Measurements from ENCODE around the gene LGALS8. TPM values are rescaled to one million over a fixed set of nuclear protein-coding genes. Genes with fewer than 3 reads are reported as not detected.

LGALS8 gene
- total RNA-seq, 4 donors from 2014 or later: 32.8 to 83.3 (median 51.9) TPM

GRCh38 chr1:236556606-236557005 lies 32.8 kb downstream of the LGALS8 start:
- no peaks in the 10 kb centered on the region for H3K4me1 ChIP-seq
- H3K36me3 ChIP-seq: peaks cover 74 to 100% (median 89%) of the 10 kb centered on the region in 4 donors
- no peaks in the 10 kb centered on the region for H3K9me3 ChIP-seq
- intact Hi-C loops (cut with DNase I): no loop called here
- 94% methylated on average over 7 of the region's 7 CpGs for WGBS
- H3K4me3 ChIP-seq: no peak overlapping the region
- no peak for TF ChIP-seq CTCF (IDR thresholded peaks at IDR 0.05)
- no peak for TF ChIP-seq POLR2AphosphoS5 (IDR thresholded peaks at IDR 0.05)
- TF ChIP-seq EP300 (IDR thresholded peaks at IDR 0.05): no peak
- no peak for TF ChIP-seq POLR2A (IDR thresholded peaks at IDR 0.05; ENCODE audit: low read depth)
- no peak overlapping the region for H3K27ac ChIP-seq (replicated peaks in 1 of 4)
- no peaks in the 10 kb centered on the region for H3K27me3 ChIP-seq
- DNase-seq (ENCODE audit: extremely low spot score): no peak

DNA sequence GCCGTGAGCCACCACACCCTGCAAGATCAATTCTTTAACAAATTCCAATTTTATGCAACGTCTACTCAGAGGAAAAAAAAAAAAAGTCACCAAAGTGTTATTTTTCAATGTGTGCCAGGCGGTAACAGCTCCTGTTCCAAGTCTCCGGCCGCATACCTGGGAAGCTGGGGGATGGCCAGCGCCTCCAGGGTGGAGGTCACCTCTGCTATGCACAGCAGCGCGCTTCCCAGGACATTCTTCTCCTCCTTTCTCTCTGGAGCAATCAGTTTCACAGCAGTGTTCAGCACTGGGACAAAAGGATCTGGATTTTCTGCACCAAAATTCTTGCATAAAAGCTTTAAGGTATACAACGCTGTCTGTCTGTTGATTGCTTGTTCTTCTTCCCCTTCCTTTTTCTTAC lies 34.3 kb downstream of the LGALS8 start:
- peaks cover 69 to 100% (median 80%) of the 10 kb centered on the region in 4 donors for H3K36me3 ChIP-seq
- no peak for DNase-seq (ENCODE audit: extremely low spot score)
- 93% methylated on average over 9 of the region's 9 CpGs for WGBS
- no peaks in the 10 kb centered on the region for H3K4me1 ChIP-seq
- H3K9me3 ChIP-seq: no peaks in the 10 kb centered on the region
- no peak overlapping the region for H3K27ac ChIP-seq (replicated peaks in 1 of 4)
- intact Hi-C loops (cut with DNase I): no loop called here
- no peaks in the 10 kb centered on the region for H3K27me3 ChIP-seq
- no peak overlapping the region for H3K4me3 ChIP-seq
- TF ChIP-seq POLR2A (IDR thresholded peaks at IDR 0.05; ENCODE audit: low read depth): no peak

- Histone ChIP-seq H3K27me3 (no peaks in the 10 kb centered on the region), H3K9me3 (no peaks in the 10 kb centered on the region), H3K27ac (replicated peaks in 1 of 4) (no peak overlapping the region), H3K36me3 (peaks cover 64 to 100% (median 78%) of the 10 kb centered on the region in 4 donors), H3K4me1 (no peaks in the 10 kb centered on the region), H3K4me3 (no peak overlapping the region)
- TF ChIP-seq EP300 (IDR thresholded peaks at IDR 0.05) (no peak), POLR2AphosphoS5 (IDR thresholded peaks at IDR 0.05) (no peak), POLR2A (IDR thresholded peaks at IDR 0.05; ENCODE audit: low read depth) (no peak), CTCF (IDR thresholded peaks at IDR 0.05) (no peak)
- WGBS: 95% methylated on average over 3 of the region's 3 CpGs
- DNase-seq (ENCODE audit: extremely low spot score): no peak
- intact Hi-C loops (cut with DNase I): no loop called here
These were observed 35.1 kb downstream of the LGALS8 start for GRCh38 chr1:236558846-236559245.

DNA sequence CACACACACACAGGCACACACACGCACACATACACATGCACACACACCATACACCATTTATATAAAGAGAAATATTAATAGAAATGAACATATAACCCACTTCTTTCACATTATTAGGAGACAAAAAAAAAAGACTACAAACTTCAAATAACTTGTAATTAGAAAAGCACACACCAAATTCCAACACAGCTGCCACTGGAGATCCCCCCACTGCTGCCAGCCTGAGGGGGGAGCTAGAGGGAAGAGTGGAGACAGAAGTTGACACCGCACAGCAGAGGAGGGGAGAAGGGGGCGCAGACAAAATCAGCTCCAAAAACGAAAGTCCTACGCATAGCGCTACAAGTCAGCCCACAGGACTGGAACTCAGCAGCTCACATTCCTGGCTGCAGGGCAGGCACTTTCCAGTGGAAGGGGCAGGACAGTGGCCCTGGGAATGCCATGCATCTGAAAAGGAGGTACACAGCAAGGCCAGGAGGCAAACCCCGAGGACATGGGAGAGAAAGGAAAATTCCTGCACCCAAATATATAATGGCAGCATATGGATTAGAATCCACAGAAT lies 36.5 kb downstream of the LGALS8 start:
- Histone ChIP-seq H3K9me3 (no peaks in the 10 kb centered on the region), H3K36me3 (peaks cover 66 to 100% (median 80%) of the 10 kb centered on the region in 4 donors), H3K4me3 (no peak overlapping the region), H3K27ac (replicated peaks in 1 of 4) (no peak overlapping the region), H3K27me3 (no peaks in the 10 kb centered on the region), H3K4me1 (no peaks in the 10 kb centered on the region)
- WGBS: 93% methylated on average over 7 of the region's 7 CpGs
- DNase-seq (ENCODE audit: extremely low spot score): no peak
- intact Hi-C loops (cut with DNase I): no loop called here
- TF ChIP-seq POLR2AphosphoS5 (IDR thresholded peaks at IDR 0.05) (no peak), CTCF (IDR thresholded peaks at IDR 0.05) (no peak), POLR2A (IDR thresholded peaks at IDR 0.05; ENCODE audit: low read depth) (no peak), EP300 (IDR thresholded peaks at IDR 0.05) (no peak)

GRCh38 chr1:236561976-236562375 lies 38.2 kb downstream of the LGALS8 start:
- Histone ChIP-seq H3K27ac (replicated peaks in 1 of 4) (no peak overlapping the region), H3K4me1 (no peaks in the 10 kb centered on the region), H3K27me3 (no peaks in the 10 kb centered on the region), H3K9me3 (no peaks in the 10 kb centered on the region), H3K4me3 (no peak overlapping the region), H3K36me3 (peaks cover 66 to 100% (median 80%) of the 10 kb centered on the region in 4 donors)
- DNase-seq (ENCODE audit: extremely low spot score): no peak
- WGBS: 92% methylated on average over 2 of the region's 2 CpGs
- TF ChIP-seq EP300 (IDR thresholded peaks at IDR 0.05) (no peak), POLR2A (IDR thresholded peaks at IDR 0.05; ENCODE audit: low read depth) (no peak), POLR2AphosphoS5 (IDR thresholded peaks at IDR 0.05) (no peak), CTCF (IDR thresholded peaks at IDR 0.05) (no peak)
- intact Hi-C loops (cut with DNase I): no loop called here

All from esophagus muscularis mucosa (tissue), 4 donors.